VCaP (cell line): Measurements from ENCODE around the gene HSPB9.
A peak's percentile ranks its signal among the peaks of the same experiment; 100 is the strongest.

Experiments
- H3K27ac ChIP-seq: fragments of 450-650 bp; 2 replicates; pipeline ENCODE4 v1.5.1; 2017
- CTCF ChIP-seq: fragments of 450-650 bp; conservative IDR thresholded peaks from 2 replicates; pipeline ENCODE4 v1.5.1; 2017; ENCODE audit warnings: mild to moderate bottlenecking, moderate library complexity

HSPB9 gene

GRCh38 chr17:42106009-42106408, 16.6 kb upstream of the HSPB9 start:
- no peak overlapping the region for H3K27ac ChIP-seq
- TF ChIP-seq CTCF = no peak

GRCh38 chr17:42107124-42107523, 15.5 kb upstream of the HSPB9 start:
- H3K27ac ChIP-seq = no peak overlapping the region
- TF ChIP-seq CTCF = no peak

DNA sequence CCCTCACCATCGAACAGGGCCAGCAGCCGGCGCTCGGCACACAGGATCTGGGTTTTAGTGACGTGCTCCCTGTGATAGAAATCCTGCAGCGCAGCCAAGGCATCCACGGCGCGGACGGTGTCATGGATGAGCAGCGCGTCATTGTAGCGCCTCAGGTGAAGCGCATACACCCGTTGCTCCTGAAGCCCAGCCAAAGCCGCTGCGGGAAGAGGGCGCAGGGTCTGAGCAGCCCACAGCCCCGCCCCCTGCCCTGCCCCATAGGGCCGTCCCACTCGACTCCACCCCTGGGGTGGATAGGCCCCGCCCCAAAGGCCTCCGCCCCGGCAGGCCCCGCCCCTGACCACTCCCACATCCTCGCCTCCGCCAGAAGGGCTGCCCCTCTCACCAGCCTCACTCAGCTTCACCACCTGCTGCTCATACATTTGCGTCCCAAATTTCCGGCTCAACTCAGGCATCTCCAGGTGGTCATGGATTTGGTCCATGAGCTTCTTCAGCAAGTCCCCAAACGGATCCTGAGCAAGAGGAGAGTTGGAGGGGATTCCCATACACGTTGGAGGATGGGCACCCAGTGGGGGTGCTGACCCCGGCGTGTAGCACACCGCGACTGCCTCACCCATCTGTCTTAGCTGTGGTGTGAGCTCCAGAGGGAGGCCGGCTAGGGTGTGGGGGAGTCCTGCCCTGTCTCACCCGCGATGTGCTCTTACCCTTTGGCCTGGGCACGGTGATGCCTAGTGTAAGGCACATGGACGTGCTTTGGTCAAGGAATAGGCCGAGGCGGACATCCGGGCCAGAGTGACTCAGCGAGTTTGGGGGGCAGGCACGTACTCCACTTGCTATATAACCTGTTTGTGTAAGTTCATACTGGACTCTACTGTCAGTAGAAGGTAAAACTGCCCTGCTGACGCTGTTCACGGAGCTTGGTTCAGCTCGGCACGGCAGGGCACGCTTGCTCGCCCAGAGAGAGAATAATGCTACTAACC, 14.7 kb upstream of the HSPB9 start:
- no peak for TF ChIP-seq CTCF
- no peak overlapping the region for H3K27ac ChIP-seq

GRCh38 chr17:42109086-42109485, 13.5 kb upstream of the HSPB9 start:
- no peak overlapping the region for H3K27ac ChIP-seq
- no peak for TF ChIP-seq CTCF

DNA sequence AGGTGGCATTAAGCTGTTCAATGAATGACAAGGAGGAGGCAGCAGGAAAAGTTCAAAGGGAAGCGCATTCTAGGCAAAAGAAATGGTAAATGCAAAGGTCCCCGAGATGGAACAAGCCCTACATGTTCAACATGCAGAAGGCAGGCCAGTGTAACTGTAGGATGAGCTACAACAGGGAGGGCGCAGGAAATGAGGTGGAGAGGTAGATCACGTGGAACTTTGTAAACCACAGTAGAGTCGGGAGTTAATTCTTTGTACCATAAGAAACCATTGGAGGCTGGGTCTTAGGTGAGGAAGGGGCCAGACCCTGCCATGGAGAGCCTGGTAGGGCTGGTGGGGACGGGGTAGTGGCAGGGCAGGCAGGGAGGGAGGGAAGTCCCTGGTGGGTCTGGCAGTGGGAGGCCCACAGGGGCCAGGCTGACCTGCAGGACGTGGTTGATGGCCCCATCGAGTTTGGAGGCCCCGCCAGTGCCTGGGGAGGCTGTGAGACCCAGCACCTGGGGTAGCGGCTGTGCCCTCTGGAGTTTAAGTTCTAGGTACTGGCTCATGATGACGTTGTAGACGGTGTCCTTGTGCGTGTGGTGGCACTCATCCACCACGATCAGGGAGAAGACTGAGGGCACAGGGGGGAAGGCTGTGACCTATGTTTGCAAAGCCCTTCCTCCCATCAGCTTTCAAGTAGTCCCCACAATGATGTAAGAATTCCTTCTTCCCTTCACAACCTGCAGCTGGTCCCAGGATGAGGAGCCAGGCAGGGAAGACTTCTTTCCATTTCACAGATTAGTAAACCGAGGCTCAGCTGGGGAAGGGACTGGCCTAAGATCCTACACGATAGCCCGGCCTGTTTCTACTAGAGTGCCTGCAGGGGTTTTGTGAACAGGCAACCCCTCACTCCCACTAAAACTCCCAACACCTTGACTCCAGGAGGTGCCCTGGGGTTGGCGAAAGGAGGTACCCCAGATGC, 12.0 kb upstream of the HSPB9 start:
- no peak for TF ChIP-seq CTCF
- H3K27ac ChIP-seq = no peak overlapping the region

- no peak overlapping the region for H3K27ac ChIP-seq
- TF ChIP-seq CTCF = no peak
These were observed 11.4 kb upstream of the HSPB9 start for GRCh38 chr17:42111265-42111636.

GRCh38 chr17:42111871-42112551, 10.6 kb upstream of the HSPB9 start:
- peak overlapping the region; percentile 56 for H3K27ac ChIP-seq
- no peak for TF ChIP-seq CTCF
